Activated T-cell treated with anti-CD3 and anti-CD28 coated beads for 48 hours (primary cell): ENCODE data around the gene PTPRD.

Experiments
- DNase-seq: peaks from one replicate; pipeline ENCODE4 v3.0.0-alpha.2; 2020; ENCODE audit warnings: low read depth

Gene PTPRD

GRCh38 chr9:8769153-8769552, 1843.6 kb downstream of the PTPRD start:
- DNase-seq, result no peak

GRCh38 chr9:8766096-8766495, 1846.7 kb downstream of the PTPRD start:
- DNase-seq, result no peak

- DNase-seq, result no peak
Measured at GRCh38 chr9:8764051-8764450, 1848.8 kb downstream of the PTPRD start.

GRCh38 chr9:8762479-8763085, 1850.2 kb downstream of the PTPRD start:
- DNase-seq, result no peak

GRCh38 chr9:8760000-8760767, 1852.6 kb downstream of the PTPRD start:
- DNase-seq, result no peak

GRCh38 chr9:8757881-8758280, 1854.9 kb downstream of the PTPRD start:
- no peak for DNase-seq

GRCh38 chr9:8754751-8755150, 1858.1 kb downstream of the PTPRD start:
- DNase-seq, result no peak

- DNase-seq, result no peak
Measured at GRCh38 chr9:8751406-8751930, 1861.3 kb downstream of the PTPRD start.

GRCh38 chr9:8750639-8751051, 1862.2 kb downstream of the PTPRD start:
- no peak for DNase-seq

- DNase-seq, result no peak
Measured at GRCh38 chr9:8745347-8745746, 1867.5 kb downstream of the PTPRD start.

- DNase-seq, result no peak
Measured at GRCh38 chr9:8738945-8739344, 1873.9 kb downstream of the PTPRD start.

GRCh38 chr9:8736805-8737204, 1876.0 kb downstream of the PTPRD start:
- no peak for DNase-seq

- DNase-seq, result no peak
Measured at GRCh38 chr9:8734760-8735159, 1878.0 kb downstream of the PTPRD start.

- DNase-seq, result no peak
Measured at GRCh38 chr9:8733131-8733954, 1879.5 kb downstream of the PTPRD start.

GRCh38 chr9:8732367-8733075, 1880.3 kb downstream of the PTPRD start:
- no peak for DNase-seq

- no peak for DNase-seq
Measured at GRCh38 chr9:8730618-8731017, 1882.2 kb downstream of the PTPRD start.

- DNase-seq, result no peak
Measured at GRCh38 chr9:8728910-8729309, 1883.9 kb downstream of the PTPRD start.

- no peak for DNase-seq
Measured at GRCh38 chr9:8727191-8727590, 1885.6 kb downstream of the PTPRD start.

- DNase-seq, result no peak
Measured at GRCh38 chr9:8726692-8727091, 1886.1 kb downstream of the PTPRD start.

GRCh38 chr9:8725635-8726034, 1887.2 kb downstream of the PTPRD start:
- no peak for DNase-seq

- DNase-seq, result no peak
Measured at GRCh38 chr9:8724284-8725018, 1888.4 kb downstream of the PTPRD start.
